Sigmoid colon (tissue), 7 donors: ENCODE measurements around the gene RIPOR3. TPM values are rescaled to one million over a fixed set of nuclear protein-coding genes. Genes with fewer than 3 reads are reported as not detected.

ENCODE experiments used
- DNase-seq: peaks from one replicate; pipeline ENCODE4 v3.0.0-alpha.2; 2019
- H3K27ac ChIP-seq, 4 donors: fragments of 200-600 bp; sonication (generic); one replicate each; pipeline ENCODE4 v1.5.1; 2016 to 2019; ENCODE audit warnings: mild to moderate bottlenecking in 1 of 4
- H3K27me3 ChIP-seq, 3 donors: fragments of 200-600 bp; sonication (generic); one replicate each; pipeline ENCODE4 v1.5.1; 2019; ENCODE audit warnings: mild to moderate bottlenecking in 1 of 3
- H3K36me3 ChIP-seq, 4 donors: fragments of 200-600 bp; sonication (generic); one replicate each; pipeline ENCODE4 v1.5.1; 2016 to 2019
- H3K4me1 ChIP-seq, 4 donors: fragments of 200-600 bp; sonication (generic); one replicate each; pipeline ENCODE4 v1.5.1; 2017 to 2019
- H3K4me3 ChIP-seq, 4 donors: fragments of 200-600 bp; sonication (generic); one replicate each; pipeline ENCODE4 v1.5.1; 2017 to 2019; ENCODE audit warnings: mild to moderate bottlenecking in 2 of 4, moderate library complexity in 1 of 4
- H3K9me3 ChIP-seq, 4 donors: fragments of 200-600 bp in 3 of 4; sonication (generic) in 3 of 4; one replicate each; pipeline versions ENCODE4 v1.5.1 to v1.6.1; 2013 to 2019
- CTCF ChIP-seq, 4 experiments: fragments of 450-650 bp in 3 of 4; fragments of 200-600 bp in 1 of 4; IDR thresholded peaks; one replicate each; pipeline ENCODE4 v1.5.1; 2016 to 2019; ENCODE audit warnings: antibody characterized with exemption in 4 of 4, mild to moderate bottlenecking in 3 of 4, moderate library complexity in 2 of 4
- EP300 ChIP-seq, 4 donors: sonication (generic); formaldehyde crosslinking; IDR thresholded peaks; one replicate each; pipeline ENCODE4 v1.6.1; 2017; ENCODE audit warnings: antibody characterized with exemption in 4 of 4
- POLR2A ChIP-seq, 2 donors: fragments of 450-650 bp; IDR thresholded peaks; one replicate each; pipeline ENCODE4 v1.6.1; 2016; ENCODE audit warnings: antibody characterized with exemption in 2 of 2, mild to moderate bottlenecking in 2 of 2, moderate library complexity in 2 of 2
- POLR2AphosphoS5 ChIP-seq, 4 donors: sonication (generic); formaldehyde crosslinking; IDR thresholded peaks; one replicate each; pipeline ENCODE4 v1.6.1; 2017; ENCODE audit warnings: antibody characterized with exemption in 4 of 4
- WGBS, 2 donors: extraction: QIAGEN DNeasy Blood & Tissue Kit; methylation state at CpG; one replicate each; pipeline ENCODE4 v1.1.7; 2013; 5-methylcytosine and 5-hydroxymethylcytosine counted together
- intact Hi-C: fragments of 100-400 bp; cut with DNase I; formaldehyde crosslinking; loops from one replicate; pipeline ENCODE4 v1.15.1; 2023
- polyA plus RNA-seq, 3 donors: library from polyadenylated mRNA; stranded (reverse); fragments of 200-250 nt; gene quantifications; one replicate each; pipeline ENCODE4 v1.2.3, GENCODE V29; 2013
- total RNA-seq, 4 donors: library from RNA; depleted of rRNA; stranded (reverse); fragments of >200 nt; gene quantifications; one replicate each; pipeline ENCODE4 v1.1.0, GENCODE V29; 2016
- donor health status: healthy with polysubstance abuse.
- donor health status: Bipolar disorder and iron deficiency.
- donor health status: healthy.

RIPOR3 gene
- total and polyA plus RNA-seq, 7 donors = 0.92 to 28.0 (median 9.4) TPM

- Histone ChIP-seq H3K4me1 (peaks cover 0 to 23% (median 13%) of the 10 kb centered on the region in 4 donors), H3K27ac (no peak overlapping the region), H3K4me3 (no peak overlapping the region), H3K36me3 (peaks cover 35 to 95% (median 67%) of the 10 kb centered on the region in 4 donors), H3K9me3 (no peaks in the 10 kb centered on the region), H3K27me3 (no peaks in the 10 kb centered on the region)
- no peak for DNase-seq
- 76 to 81% methylated on average over 6 of the region's 6 CpGs for WGBS, 2 donors
- no peak for TF ChIP-seq POLR2AphosphoS5 (IDR thresholded peaks at IDR 0.05)
- TF ChIP-seq CTCF (IDR thresholded peaks at IDR 0.05) = no peak
- TF ChIP-seq POLR2A (IDR thresholded peaks at IDR 0.05) = no peak
- TF ChIP-seq EP300 (IDR thresholded peaks at IDR 0.05) = no peak
- intact Hi-C loops = no loop called here
These were observed 109.2 kb downstream of the RIPOR3 start for GRCh38 chr20:50582092-50582491.

GRCh38 chr20:50580842-50581544 lies 110.3 kb downstream of the RIPOR3 start:
- no peaks in the 10 kb centered on the region for H3K27me3 ChIP-seq
- intact Hi-C loops = loop anchor here (2.0 kb wide), 1 partner anchor 394 kb away; no protein-coding TSS in a partner anchor
- H3K27ac ChIP-seq = no peak overlapping the region
- no peak for DNase-seq
- 94 to 95% methylated on average over 21 of the region's 21 CpGs for WGBS, 2 donors
- no peaks in the 10 kb centered on the region for H3K9me3 ChIP-seq
- TF ChIP-seq EP300 (IDR thresholded peaks at IDR 0.05) = no peak
- TF ChIP-seq POLR2A (IDR thresholded peaks at IDR 0.05) = no peak
- no peak for TF ChIP-seq CTCF (IDR thresholded peaks at IDR 0.05)
- no peak for TF ChIP-seq POLR2AphosphoS5 (IDR thresholded peaks at IDR 0.05)
- H3K4me1 ChIP-seq = peaks cover 0 to 34% (median 18%) of the 10 kb centered on the region in 4 donors
- peaks cover 35 to 84% (median 57%) of the 10 kb centered on the region in 4 donors for H3K36me3 ChIP-seq
- no peak overlapping the region for H3K4me3 ChIP-seq

GRCh38 chr20:50580016-50580747 lies 111.2 kb downstream of the RIPOR3 start:
- peak overlapping the region in 2 of 4 donors; percentile 8 to 28 for H3K27ac ChIP-seq
- peaks cover 35 to 80% (median 57%) of the 10 kb centered on the region in 4 donors for H3K36me3 ChIP-seq
- no peaks in the 10 kb centered on the region for H3K9me3 ChIP-seq
- no peak overlapping the region for H3K4me3 ChIP-seq
- intact Hi-C loops = loop anchor here (2.0 kb wide), 1 partner anchor 393 kb away; no protein-coding TSS in a partner anchor
- H3K4me1 ChIP-seq = peaks cover 0 to 40% (median 24%) of the 10 kb centered on the region in 4 donors
- peak; percentile 86 for DNase-seq
- no peaks in the 10 kb centered on the region for H3K27me3 ChIP-seq
- WGBS, 2 donors = 60 to 63% methylated on average over 17 of the region's 17 CpGs
- TF ChIP-seq CTCF (IDR thresholded peaks at IDR 0.05) (peak; percentile 69 to 86 (median 80)), EP300 (IDR thresholded peaks at IDR 0.05) (no peak), POLR2AphosphoS5 (IDR thresholded peaks at IDR 0.05) (peak in 1 of 4 donors; percentile 30), POLR2A (IDR thresholded peaks at IDR 0.05) (no peak)

GRCh38 chr20:50579511-50579910 lies 111.8 kb downstream of the RIPOR3 start:
- H3K36me3 ChIP-seq = peaks cover 35 to 83% (median 64%) of the 10 kb centered on the region in 4 donors
- peak; percentile 51 for DNase-seq
- H3K9me3 ChIP-seq = no peaks in the 10 kb centered on the region
- 87 to 88% methylated on average over 10 of the region's 10 CpGs for WGBS, 2 donors
- H3K27ac ChIP-seq = peak overlapping the region in 2 of 4 donors; percentile 8 to 28
- H3K4me3 ChIP-seq = no peak overlapping the region
- intact Hi-C loops = loop anchor here (10.0 kb wide), 1 partner anchor 465 kb away; the partner anchor contains the start of gene UBE2V1
- no peak for TF ChIP-seq CTCF (IDR thresholded peaks at IDR 0.05)
- H3K4me1 ChIP-seq = peaks cover 0 to 40% (median 24%) of the 10 kb centered on the region in 4 donors
- H3K27me3 ChIP-seq = no peaks in the 10 kb centered on the region
